ENCODE data around the gene TUBD1. TPM values are rescaled to one million over a fixed set of nuclear protein-coding genes. Genes with fewer than 3 reads are reported as not detected.

TUBD1 gene
- polyA plus RNA-seq, 3 donors, result 2.9 to 7.3 (median 3.9) TPM

GRCh38 chr17:59872351-59872750 is 20.4 kb downstream of the TUBD1 start:
- peaks cover 13 to 47% of the 10 kb centered on the region in 2 donors for H3K36me3 ChIP-seq (replicated peaks in 1 of 2; ENCODE audit: control insufficient read depth in 1 of 2, insufficient read depth in 2 of 2, low read length in 2 of 2)
- H3K4me3 ChIP-seq (replicated peaks in 1 of 3; ENCODE audit: low read depth in 2 of 3, low read length in 3 of 3), result no peak overlapping the region
- DNase-seq, result no peak
- no peak overlapping the region for H2AFZ ChIP-seq (ENCODE audit: insufficient read depth, low read depth, low read length, poor library complexity, severe bottlenecking)
- Mint-ChIP-seq H3K4me1 (peaks cover 20% of the 10 kb centered on the region), H3K9me3 (no peaks in the 10 kb centered on the region), H3K4me3 (no peak overlapping the region), H3K27me3 (ENCODE audit: low read depth in 3 of 3) (no peaks in the 10 kb centered on the region), H3K36me3 (peaks cover 24 to 39% of the 10 kb centered on the region in 2 donors), H3K27ac (no peak overlapping the region)
- H3K4me2 ChIP-seq (replicated peaks; ENCODE audit: extremely low read depth, low read length, poor library complexity, severe bottlenecking), result no peak overlapping the region
- no peak overlapping the region for H3K9ac ChIP-seq (ENCODE audit: insufficient read depth, low read length, poor library complexity, severe bottlenecking)
- H3K27me3 ChIP-seq (ENCODE audit: control insufficient read depth in 2 of 2, insufficient read depth in 2 of 2, low read length in 2 of 2), result no peaks in the 10 kb centered on the region
- H3K4me1 ChIP-seq (ENCODE audit: control insufficient read depth in 1 of 2, insufficient read depth in 2 of 2, low read length in 2 of 2), result peaks cover 11 to 15% of the 10 kb centered on the region in 2 donors
- no peak overlapping the region for H3K27ac ChIP-seq (ENCODE audit: low read depth in 1 of 2, low read length in 2 of 2)
- H3K9me3 ChIP-seq (replicated peaks in 1 of 2; ENCODE audit: control insufficient read depth in 1 of 2, insufficient read depth in 1 of 2, low read length in 2 of 2), result no peaks in the 10 kb centered on the region
- TF ChIP-seq CTCF (IDR thresholded peaks at IDR 0.05), result no peak
- intact Hi-C loops (cut with micrococcal nuclease), result no loop called here
- H4K20me1 ChIP-seq (ENCODE audit: insufficient read depth, low read length), result no peaks in the 10 kb centered on the region
- no peaks in the 10 kb centered on the region for H3K79me2 ChIP-seq (ENCODE audit: insufficient read depth, low read length)

- no peaks in the 10 kb centered on the region for H3K79me2 ChIP-seq (ENCODE audit: insufficient read depth, low read length)
- Mint-ChIP-seq H3K4me3 (no peak overlapping the region), H3K27me3 (ENCODE audit: low read depth in 3 of 3) (no peaks in the 10 kb centered on the region), H3K9me3 (no peaks in the 10 kb centered on the region), H3K4me1 (peaks cover 4% of the 10 kb centered on the region), H3K27ac (peak overlapping the region in 2 of 7 donors; percentile 37 to 46), H3K36me3 (peaks cover 22 to 32% of the 10 kb centered on the region in 2 donors)
- H3K27me3 ChIP-seq (ENCODE audit: control insufficient read depth in 2 of 2, insufficient read depth in 2 of 2, low read length in 2 of 2), result no peaks in the 10 kb centered on the region
- no peak for DNase-seq
- intact Hi-C loops (cut with micrococcal nuclease), result no loop called here
- no peaks in the 10 kb centered on the region for H4K20me1 ChIP-seq (ENCODE audit: insufficient read depth, low read length)
- H3K9me3 ChIP-seq (replicated peaks in 1 of 2; ENCODE audit: control insufficient read depth in 1 of 2, insufficient read depth in 1 of 2, low read length in 2 of 2), result no peaks in the 10 kb centered on the region
- no peak for TF ChIP-seq CTCF (IDR thresholded peaks at IDR 0.05)
- 93% methylated on average over 4 of the region's 8 CpGs for WGBS (ENCODE audit: insufficient coverage)
- no peak overlapping the region for H3K27ac ChIP-seq (ENCODE audit: low read depth in 1 of 2, low read length in 2 of 2)
- H2AFZ ChIP-seq (ENCODE audit: insufficient read depth, low read depth, low read length, poor library complexity, severe bottlenecking), result no peak overlapping the region
- no peaks in the 10 kb centered on the region for H3K4me1 ChIP-seq (ENCODE audit: control insufficient read depth in 1 of 2, insufficient read depth in 2 of 2, low read length in 2 of 2)
- H3K9ac ChIP-seq (ENCODE audit: insufficient read depth, low read length, poor library complexity, severe bottlenecking), result no peak overlapping the region
- H3K4me3 ChIP-seq (replicated peaks in 1 of 3; ENCODE audit: low read depth in 2 of 3, low read length in 3 of 3), result no peak overlapping the region
- H3K36me3 ChIP-seq (replicated peaks in 1 of 2; ENCODE audit: control insufficient read depth in 1 of 2, insufficient read depth in 2 of 2, low read length in 2 of 2), result peaks cover 11 to 42% of the 10 kb centered on the region in 2 donors
- no peak overlapping the region for H3K4me2 ChIP-seq (replicated peaks; ENCODE audit: extremely low read depth, low read length, poor library complexity, severe bottlenecking)
Observed at GRCh38 chr17:59870482-59870881, 22.3 kb downstream of the TUBD1 start.
